Neural progenitor cell (in vitro differentiated cells): ENCODE results near the gene VOPP1.

Source experiments
- EZH2 ChIP-seq: fragments of 200-600 bp; sonication (generic); IDR thresholded peaks from 2 replicates; pipeline ENCODE4 v1.6.1; 2017; ENCODE audit warnings: antibody characterized with exemption, mild to moderate bottlenecking, moderate library complexity
- TF ChIP-seq, protein P1 (sequence below): fragments of 200-600 bp; sonication (generic); IDR thresholded peaks from 2 replicates; pipeline ENCODE4 v1.5.1; 2017; ENCODE audit warnings: antibody characterized with exemption, mild to moderate bottlenecking

DNA sequence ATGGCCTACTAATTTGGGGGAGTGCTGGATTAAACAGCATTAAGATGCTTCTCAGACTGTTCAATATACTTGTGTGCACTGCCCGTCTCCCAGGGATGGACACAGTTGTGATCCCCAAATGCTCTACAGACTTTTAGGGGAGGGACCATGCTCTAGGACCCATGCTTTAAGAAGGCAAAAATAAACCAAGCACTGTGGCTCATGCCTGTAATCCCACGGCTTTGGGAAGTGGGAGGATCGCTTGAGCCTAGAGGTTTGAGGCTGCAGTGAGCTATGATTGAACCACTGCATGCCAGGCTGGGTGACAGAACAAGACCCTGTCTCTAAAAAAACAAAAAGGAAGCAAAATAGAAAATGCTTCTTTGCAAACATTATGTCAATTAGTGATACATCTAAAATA, 102.6 kb downstream of the VOPP1 start:
- TF ChIP-seq, protein P1, sequence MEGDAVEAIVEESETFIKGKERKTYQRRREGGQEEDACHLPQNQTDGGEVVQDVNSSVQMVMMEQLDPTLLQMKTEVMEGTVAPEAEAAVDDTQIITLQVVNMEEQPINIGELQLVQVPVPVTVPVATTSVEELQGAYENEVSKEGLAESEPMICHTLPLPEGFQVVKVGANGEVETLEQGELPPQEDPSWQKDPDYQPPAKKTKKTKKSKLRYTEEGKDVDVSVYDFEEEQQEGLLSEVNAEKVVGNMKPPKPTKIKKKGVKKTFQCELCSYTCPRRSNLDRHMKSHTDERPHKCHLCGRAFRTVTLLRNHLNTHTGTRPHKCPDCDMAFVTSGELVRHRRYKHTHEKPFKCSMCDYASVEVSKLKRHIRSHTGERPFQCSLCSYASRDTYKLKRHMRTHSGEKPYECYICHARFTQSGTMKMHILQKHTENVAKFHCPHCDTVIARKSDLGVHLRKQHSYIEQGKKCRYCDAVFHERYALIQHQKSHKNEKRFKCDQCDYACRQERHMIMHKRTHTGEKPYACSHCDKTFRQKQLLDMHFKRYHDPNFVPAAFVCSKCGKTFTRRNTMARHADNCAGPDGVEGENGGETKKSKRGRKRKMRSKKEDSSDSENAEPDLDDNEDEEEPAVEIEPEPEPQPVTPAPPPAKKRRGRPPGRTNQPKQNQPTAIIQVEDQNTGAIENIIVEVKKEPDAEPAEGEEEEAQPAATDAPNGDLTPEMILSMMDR, result no peak
- TF ChIP-seq EZH2, result no peak
